22Rv1 (cell line): Measurements from ENCODE around the gene SACM1L.

Experiments
- H3K27ac ChIP-seq: fragments of 450-650 bp; 2 replicates; pipeline ENCODE4 v1.5.1; 2017
- CTCF ChIP-seq: fragments of 450-650 bp; IDR thresholded peaks from 2 replicates; pipeline ENCODE4 v1.5.1; 2017; ENCODE audit warnings: mild to moderate bottlenecking
- ZFX ChIP-seq: fragments of 450-650 bp; IDR thresholded peaks from 2 replicates; pipeline ENCODE4 v1.6.1; 2017; ENCODE audit warnings: antibody characterized with exemption, borderline replicate concordance

Gene SACM1L

DNA sequence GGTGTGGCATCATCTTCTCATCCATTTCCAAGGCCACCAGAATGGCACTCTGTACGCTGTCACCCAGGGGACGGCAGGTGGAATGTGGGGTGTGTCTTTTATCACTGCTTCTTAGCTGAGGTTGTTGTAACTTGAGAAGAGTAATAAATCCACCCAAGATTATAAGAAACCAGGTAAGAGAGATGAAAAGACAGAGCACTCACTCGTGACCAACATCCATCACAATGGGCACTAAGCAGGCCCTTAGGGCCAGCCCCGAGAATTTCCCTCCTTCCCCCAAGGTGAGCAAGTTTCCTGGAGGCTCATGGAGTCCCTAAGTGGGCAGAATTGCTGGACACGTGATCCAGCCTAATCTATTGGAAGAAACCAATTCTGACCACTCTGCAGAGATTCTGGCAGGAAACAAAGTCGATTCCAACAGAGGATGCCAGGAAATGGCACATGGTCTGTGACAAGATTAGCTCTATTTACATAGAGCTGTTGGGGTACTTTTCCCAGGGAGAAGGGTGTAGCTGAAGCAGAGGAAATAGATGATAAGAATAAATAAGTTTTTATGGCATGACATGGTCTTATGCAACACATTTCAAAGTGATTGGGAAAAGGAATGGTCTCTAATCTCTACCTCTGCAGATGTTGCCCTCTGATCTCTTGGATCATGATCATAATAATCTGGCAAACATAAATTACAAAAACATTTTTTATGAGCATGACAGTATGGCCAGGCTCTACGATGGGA, 84.7 kb downstream of the SACM1L start:
- no peak overlapping the region for H3K27ac ChIP-seq
- TF ChIP-seq CTCF (no peak), ZFX (no peak)

DNA sequence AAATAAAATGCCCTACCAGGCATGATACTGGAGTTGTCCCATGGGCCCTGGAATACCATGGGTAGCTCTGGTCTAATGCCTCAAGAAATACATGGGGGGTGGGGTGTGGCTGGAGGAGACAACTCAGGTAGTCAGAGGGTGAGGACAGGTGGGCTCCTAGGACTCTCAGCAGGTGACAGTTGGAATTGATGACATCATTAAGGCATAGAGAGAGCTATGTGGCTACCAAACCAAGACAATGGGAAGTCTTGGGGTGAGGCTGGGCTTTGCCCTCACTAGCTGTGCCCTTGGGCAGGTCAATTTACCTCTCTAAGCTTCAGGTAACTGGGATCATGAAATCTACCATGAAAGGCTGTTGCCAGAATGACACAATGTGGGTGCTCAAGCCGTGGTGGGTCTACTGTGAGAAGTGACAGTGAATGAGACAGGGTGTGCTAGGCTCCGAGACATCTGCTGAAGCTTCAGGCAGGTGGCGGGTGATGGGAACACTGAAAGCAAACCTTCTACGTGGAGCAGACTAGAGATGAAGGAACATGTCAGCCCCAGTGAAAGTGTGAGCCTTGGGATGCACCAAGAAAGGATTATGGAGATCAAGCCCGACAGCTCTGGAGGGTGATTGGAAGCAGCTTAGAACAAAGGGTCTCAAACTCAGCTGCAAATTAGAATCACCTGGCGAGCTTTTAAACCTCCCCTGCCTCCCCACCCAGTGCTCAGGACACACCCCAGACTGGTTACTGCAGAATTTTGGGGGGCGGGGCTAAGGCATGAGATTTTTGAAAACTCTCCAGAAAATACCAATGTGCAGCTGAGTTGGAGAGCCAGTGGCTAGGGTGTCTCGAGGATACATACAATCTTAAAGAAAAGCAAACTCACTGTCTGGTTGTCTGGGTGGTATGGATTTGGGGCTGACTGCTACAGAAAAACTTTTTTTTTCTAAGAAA, 85.7 kb downstream of the SACM1L start:
- H3K27ac ChIP-seq, result no peak overlapping the region
- TF ChIP-seq ZFX (no peak), CTCF (no peak)

DNA sequence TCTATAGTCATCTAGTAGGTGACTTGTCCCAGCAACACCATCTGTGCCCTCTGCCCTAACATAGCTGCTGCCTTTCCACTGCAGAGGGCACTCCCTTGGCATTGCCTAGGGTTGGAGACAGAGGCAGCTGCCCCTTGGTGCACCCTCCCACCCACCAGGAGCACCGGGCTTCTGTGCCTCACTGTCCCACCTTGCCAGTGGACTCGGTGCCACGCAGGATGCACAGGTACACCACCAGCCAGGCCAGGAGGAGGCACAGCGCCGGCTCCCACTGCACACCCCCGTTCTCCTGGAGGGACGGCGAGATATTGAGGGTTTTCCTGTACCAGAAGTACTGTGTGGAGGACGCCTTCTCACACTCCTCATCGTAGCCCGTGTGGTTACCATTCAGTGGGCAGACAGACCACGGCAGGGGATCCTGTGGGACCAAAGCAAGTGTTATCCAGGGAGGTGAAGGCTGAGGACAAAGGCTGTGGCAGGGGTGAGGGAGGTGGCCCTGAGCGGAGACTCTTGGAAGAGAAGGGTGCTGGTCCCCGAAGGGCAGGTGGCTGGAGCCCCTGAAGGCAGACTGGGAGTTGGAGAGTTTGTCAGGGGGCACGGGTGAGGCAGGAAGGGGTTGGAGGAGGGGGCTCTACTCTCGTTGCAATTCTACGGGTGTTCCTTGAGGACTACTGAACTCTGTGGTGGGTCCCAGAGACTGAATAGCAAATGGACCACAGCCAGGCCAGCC, 86.5 kb downstream of the SACM1L start:
- TF ChIP-seq ZFX (no peak), CTCF (no peak)

GRCh38 chr3:45776301-45776595, 87.1 kb downstream of the SACM1L start:
- TF ChIP-seq CTCF (no peak), ZFX (no peak)
- no peak overlapping the region for H3K27ac ChIP-seq

More for the DNA sequence above, 86.5 kb downstream of the SACM1L start:
- H3K27ac ChIP-seq, result no peak overlapping the region

DNA sequence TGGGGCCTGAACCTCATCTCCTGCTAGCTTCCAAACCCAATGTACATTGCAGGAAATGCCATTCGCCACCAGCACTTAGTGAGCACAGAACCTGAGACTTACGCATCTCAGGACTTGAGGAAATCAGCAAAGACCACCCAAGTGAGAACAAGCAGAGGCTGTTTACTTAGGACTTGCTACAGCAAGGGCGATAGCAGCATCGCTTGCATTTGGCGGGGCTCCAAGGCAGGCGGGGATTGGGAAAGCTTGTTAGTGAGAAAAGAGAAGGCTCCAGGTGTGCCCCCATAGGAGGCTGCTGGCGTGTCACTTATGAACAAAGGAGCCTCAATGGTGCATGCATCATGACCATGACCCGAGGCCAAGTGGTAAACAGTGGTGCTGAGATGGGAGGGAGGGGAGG, 87.4 kb downstream of the SACM1L start:
- no peak for TF ChIP-seq ZFX
- no peak for TF ChIP-seq CTCF
- no peak overlapping the region for H3K27ac ChIP-seq

DNA sequence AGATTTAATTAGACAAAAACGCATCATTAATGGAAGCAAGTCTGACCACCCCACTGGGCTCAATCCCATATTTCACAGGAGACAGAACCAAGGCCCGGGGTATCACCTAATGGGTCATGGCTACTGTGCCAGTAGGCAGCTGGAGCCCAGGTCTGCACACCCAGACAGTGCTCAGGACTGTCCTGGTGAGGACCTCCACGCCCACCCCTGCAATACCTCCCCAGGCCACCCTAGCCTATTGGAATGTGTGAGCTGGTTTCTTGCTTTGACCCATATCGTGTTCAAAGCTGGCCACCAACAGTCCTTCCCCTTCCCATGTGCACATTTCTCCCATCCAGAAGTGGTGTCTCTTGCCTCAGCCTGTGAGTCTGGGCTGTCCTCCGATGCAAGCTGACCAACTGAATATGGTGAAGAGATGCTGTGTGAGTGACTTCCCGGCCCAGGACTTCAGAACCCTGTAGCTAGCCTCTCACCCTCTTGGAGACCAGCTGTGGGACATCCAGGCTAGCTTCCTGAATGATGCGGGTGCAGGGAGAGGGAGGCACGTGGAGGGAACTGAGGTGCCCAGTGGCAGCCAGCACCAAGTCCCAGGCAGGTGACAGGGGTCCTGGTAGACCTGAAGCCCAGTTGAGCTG, 88.0 kb downstream of the SACM1L start:
- H3K27ac ChIP-seq, result no peak overlapping the region
- no peak for TF ChIP-seq CTCF
- TF ChIP-seq ZFX, result no peak
